ENCODE measurements around the gene PPP1R3G.

- no peak for TF ChIP-seq POLR2A (IDR thresholded peaks at IDR 0.05)
- no peak for TF ChIP-seq CTCF (IDR thresholded peaks at IDR 0.05)
Measured at GRCh38 chr6:5051394-5051793, 33.7 kb upstream of the PPP1R3G start.
